Pulmonary artery endothelial cell (primary cell): ENCODE measurements around the gene RCCD1. TPM values are rescaled to one million over a fixed set of nuclear protein-coding genes. Genes with fewer than 3 reads are reported as not detected.

ENCODE experiments used
- total RNA-seq: library from RNA; depleted of rRNA; stranded (reverse); fragments of >200 nt; gene quantifications from 2 replicates; pipeline ENCODE4 v1.2.3, GENCODE V29; 2014

Gene RCCD1
- total RNA-seq, 1 donor from 2014 or later, result 9.5 TPM

Other genes starting within 250 kb of the RCCD1 start
- gene BLM, start 237.5 kb upstream of the RCCD1 start, total RNA-seq, result 6.5 and 9.0 TPM in 2 replicates
- gene FURIN, start 86.3 kb upstream of the RCCD1 start, total RNA-seq, result 69.8 and 73.1 TPM in 2 replicates
- 60.5 and 76.2 TPM in 2 replicates for gene FES, start 70.4 kb upstream of the RCCD1 start, total RNA-seq
- gene MAN2A2, start 51.6 kb upstream of the RCCD1 start, total RNA-seq, result 19.8 and 31.8 TPM in 2 replicates
- 17.1 and 17.7 TPM in 2 replicates for gene HDDC3, start 22.3 kb upstream of the RCCD1 start, total RNA-seq
- gene UNC45A, start 19.6 kb upstream of the RCCD1 start, total RNA-seq, result 129 and 143 TPM in 2 replicates
- gene PRC1, start 39.7 kb downstream of the RCCD1 start, total RNA-seq, result 139 and 270 TPM in 2 replicates
- 14.1 and 14.9 TPM in 2 replicates for gene VPS33B, start 67.7 kb downstream of the RCCD1 start, total RNA-seq
- not detected in 2 replicates for gene SV2B, start 145.4 kb downstream of the RCCD1 start, total RNA-seq